Astrocyte (in vitro differentiated cells and primary cell): Measurements from ENCODE around the gene SLC35F4. TPM values are rescaled to one million over a fixed set of nuclear protein-coding genes. Genes with fewer than 3 reads are reported as not detected.

Source experiments
- DNase-seq: peaks from one replicate; pipeline ENCODE4 v3.0.0-alpha.2; 2010; ENCODE audit warnings: low read depth
- FAIRE-seq: peaks from 2 replicates; lab custom pipeline; 2011; peaks lifted over from hg19 to GRCh38; lab: Jason Lieb, UNC
- H2AFZ ChIP-seq: 2 replicates; pipeline ENCODE4 v1.6.0; 2012; ENCODE audit warnings: low read depth, low read length, inconsistent platforms
- H3K27ac ChIP-seq: 2 replicates; pipeline ENCODE4 v1.5.1; 2011; ENCODE audit warnings: low read depth, low read length, inconsistent platforms
- H3K27me3 ChIP-seq: 2 replicates; pipeline ENCODE4 v1.6.0; 2011; ENCODE audit warnings: low read length, inconsistent platforms; ENCODE audit not compliant: insufficient read depth
- H3K36me3 ChIP-seq: 2 replicates; pipeline ENCODE4 v1.5.1; 2011; ENCODE audit warnings: low read length, inconsistent platforms; ENCODE audit not compliant: insufficient read depth
- H3K4me1 ChIP-seq: 2 replicates; pipeline ENCODE4 v1.5.1; 2011; ENCODE audit warnings: low read length, inconsistent platforms; ENCODE audit not compliant: insufficient read depth
- H3K4me2 ChIP-seq: 2 replicates; pipeline ENCODE4 v1.6.0; 2012; ENCODE audit warnings: low read length, inconsistent platforms
- H3K4me3 ChIP-seq: 2 replicates; pipeline ENCODE4 v1.5.1; 2011; ENCODE audit warnings: low read depth, mild to moderate bottlenecking, low read length, inconsistent platforms; ENCODE audit not compliant: insufficient read depth
- H3K79me2 ChIP-seq: 2 replicates; pipeline ENCODE4 v1.6.0; 2012; ENCODE audit warnings: mild to moderate bottlenecking, low read length, inconsistent platforms; ENCODE audit not compliant: insufficient read depth
- H3K9ac ChIP-seq: 2 replicates; pipeline ENCODE4 v1.6.0; 2012; ENCODE audit warnings: mild to moderate bottlenecking, low read length, inconsistent platforms
- H3K9me3 ChIP-seq: 2 replicates; pipeline ENCODE4 v1.5.1; 2012; ENCODE audit warnings: low read depth, mild to moderate bottlenecking, low read length, inconsistent platforms; ENCODE audit not compliant: insufficient read depth
- H4K20me1 ChIP-seq: 2 replicates; pipeline ENCODE4 v1.6.0; 2012; ENCODE audit warnings: low read length, inconsistent platforms; ENCODE audit not compliant: insufficient read depth
- H3K27ac Mint-ChIP-seq: one replicate; pipeline ENCODE4 v1.8.0; 2021; ENCODE audit warnings: mild to moderate bottlenecking, mixed read lengths; ENCODE audit not compliant: unreplicated experiment
- H3K27me3 Mint-ChIP-seq: one replicate; pipeline ENCODE4 v1.8.0; 2021; ENCODE audit warnings: low read depth, mixed read lengths; ENCODE audit not compliant: unreplicated experiment
- H3K36me3 Mint-ChIP-seq: one replicate; pipeline ENCODE4 v1.8.0; 2021; ENCODE audit warnings: low read depth, mixed read lengths; ENCODE audit not compliant: unreplicated experiment
- H3K4me1 Mint-ChIP-seq: one replicate; pipeline ENCODE4 v1.8.0; 2021; ENCODE audit warnings: low read depth, mixed read lengths; ENCODE audit not compliant: unreplicated experiment
- H3K4me3 Mint-ChIP-seq: one replicate; pipeline ENCODE4 v1.8.0; 2021; ENCODE audit warnings: mild to moderate bottlenecking, moderate library complexity, mixed read lengths; ENCODE audit not compliant: unreplicated experiment
- H3K9me3 Mint-ChIP-seq: one replicate; pipeline ENCODE4 v1.8.0; 2021; ENCODE audit warnings: mild to moderate bottlenecking, mixed read lengths; ENCODE audit not compliant: unreplicated experiment
- CTCF ChIP-seq: IDR thresholded peaks from 2 replicates; pipeline ENCODE4 v1.5.1; 2011; ENCODE audit warnings: low read depth, mild to moderate bottlenecking, inconsistent platforms, low read length, moderate library complexity; ENCODE audit not compliant: insufficient read depth
- EZH2 ChIP-seq: IDR thresholded peaks from 2 replicates; pipeline ENCODE4 v1.6.1; 2012; ENCODE audit warnings: mild to moderate bottlenecking, low read length, inconsistent platforms; ENCODE audit not compliant: insufficient read depth
- total RNA-seq: library from RNA; stranded (reverse); gene quantifications from 2 replicates; pipeline ENCODE4 v1.2.1, GENCODE V29; 2021

Gene SLC35F4
- total RNA-seq, 1 donor from 2014 or later: not detected

DNA sequence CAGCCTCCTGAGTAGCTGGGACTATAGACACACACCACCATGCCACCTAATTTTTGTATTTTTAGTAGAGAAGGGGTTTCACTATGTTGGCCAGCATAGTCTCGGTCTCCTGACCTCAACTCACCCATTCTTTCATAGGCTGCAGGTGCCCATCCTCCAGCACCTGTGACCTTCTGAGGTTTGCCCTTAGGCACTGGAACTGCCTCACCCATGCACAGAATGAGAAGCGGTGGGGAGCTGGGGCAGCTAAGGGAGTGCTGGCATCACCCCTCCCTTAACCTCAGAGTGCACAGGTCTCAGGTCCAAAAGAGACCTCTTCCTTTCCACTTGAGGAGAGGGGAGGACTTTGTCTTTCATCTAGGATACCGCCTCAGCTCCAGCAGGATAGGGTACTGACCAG, 194.9 kb downstream of the SLC35F4 start:
- Histone ChIP-seq H4K20me1 (no peaks in the 10 kb centered on the region), H3K9me3 (no peaks in the 10 kb centered on the region), H3K4me2 (no peak overlapping the region), H3K9ac (no peak overlapping the region), H2AFZ (no peak overlapping the region), H3K4me1 (no peaks in the 10 kb centered on the region), H3K4me3 (no peak overlapping the region), H3K27ac (no peak overlapping the region), H3K79me2 (no peaks in the 10 kb centered on the region), H3K27me3 (no peaks in the 10 kb centered on the region), H3K36me3 (no peaks in the 10 kb centered on the region)
- FAIRE-seq (no peak), DNase-seq (no peak)
- no peaks in the 10 kb centered on the region for H3K36me3 Mint-ChIP-seq
- H3K9me3 Mint-ChIP-seq: no peaks in the 10 kb centered on the region
- no peak overlapping the region for H3K27ac Mint-ChIP-seq
- TF ChIP-seq EZH2 (no peak), CTCF (no peak)
- no peaks in the 10 kb centered on the region for H3K27me3 Mint-ChIP-seq
- no peak overlapping the region for H3K4me3 Mint-ChIP-seq
- no peaks in the 10 kb centered on the region for H3K4me1 Mint-ChIP-seq

- no peak overlapping the region for H3K27ac ChIP-seq
- Mint-ChIP-seq H3K36me3 (no peaks in the 10 kb centered on the region), H3K4me3 (no peak overlapping the region)
Measured at GRCh38 chr14:57660208-57660607, 205.7 kb downstream of the SLC35F4 start.

More at GRCh38 chr14:57660208-57660607, 205.7 kb downstream of the SLC35F4 start:
- DNase-seq: no peak
- Histone ChIP-seq H3K9ac (no peak overlapping the region), H3K4me1 (no peaks in the 10 kb centered on the region), H4K20me1 (no peaks in the 10 kb centered on the region), H3K4me3 (no peak overlapping the region), H3K79me2 (no peaks in the 10 kb centered on the region), H3K9me3 (peaks cover 3% of the 10 kb centered on the region), H3K4me2 (no peak overlapping the region), H3K27me3 (no peaks in the 10 kb centered on the region), H3K36me3 (no peaks in the 10 kb centered on the region), H2AFZ (no peak overlapping the region)
- Mint-ChIP-seq H3K27ac (no peak overlapping the region), H3K9me3 (peaks cover 2% of the 10 kb centered on the region), H3K27me3 (peaks cover 7% of the 10 kb centered on the region), H3K4me1 (peaks cover 9% of the 10 kb centered on the region)
- no peak for TF ChIP-seq EZH2
- no peak for TF ChIP-seq CTCF
- no peak for FAIRE-seq
